Stomach smooth muscle (tissue), 2 donors: ENCODE data around the gene CELF2.

Experiments used
- H3K27ac ChIP-seq: one replicate; pipeline ENCODE4 v1.7.0; 2013; ENCODE audit warnings: mild to moderate bottlenecking, low read length, inconsistent platforms
- H3K27me3 ChIP-seq, 2 donors: one replicate each; pipeline ENCODE4 v1.7.0; 2013; ENCODE audit warnings: low read length in 2 of 2; ENCODE audit not compliant: insufficient read depth in 2 of 2, control insufficient read depth in 1 of 2
- H3K36me3 ChIP-seq, 2 donors: one replicate each; pipeline ENCODE4 v1.7.0; 2013; ENCODE audit warnings: low read length in 2 of 2; ENCODE audit not compliant: control insufficient read depth in 2 of 2, insufficient read depth in 2 of 2
- H3K4me1 ChIP-seq: one replicate; pipeline ENCODE4 v1.7.0; 2013; ENCODE audit warnings: low read length; ENCODE audit not compliant: control insufficient read depth, insufficient read depth
- H3K4me3 ChIP-seq, 2 donors: one replicate each; pipeline ENCODE4 v1.7.0; 2013; ENCODE audit warnings: low read length in 2 of 2
- H3K9ac ChIP-seq, 2 donors: one replicate each; pipeline ENCODE4 v1.7.0; 2013; ENCODE audit warnings: low read length in 2 of 2, mild to moderate bottlenecking in 1 of 2
- H3K9me3 ChIP-seq, 2 donors: one replicate each; pipeline ENCODE4 v1.7.0; 2013; ENCODE audit warnings: low read length in 2 of 2; ENCODE audit not compliant: control insufficient read depth in 2 of 2
- donor health status: healthy.
- donor health status: Pancreatic carcinoma.

The CELF2 gene

GRCh38 chr10:11204351-11204942 lies 186.8 kb downstream of the CELF2 start:
- peak overlapping the region in 1 of 2 donors; percentile 15 for H3K4me3 ChIP-seq

DNA sequence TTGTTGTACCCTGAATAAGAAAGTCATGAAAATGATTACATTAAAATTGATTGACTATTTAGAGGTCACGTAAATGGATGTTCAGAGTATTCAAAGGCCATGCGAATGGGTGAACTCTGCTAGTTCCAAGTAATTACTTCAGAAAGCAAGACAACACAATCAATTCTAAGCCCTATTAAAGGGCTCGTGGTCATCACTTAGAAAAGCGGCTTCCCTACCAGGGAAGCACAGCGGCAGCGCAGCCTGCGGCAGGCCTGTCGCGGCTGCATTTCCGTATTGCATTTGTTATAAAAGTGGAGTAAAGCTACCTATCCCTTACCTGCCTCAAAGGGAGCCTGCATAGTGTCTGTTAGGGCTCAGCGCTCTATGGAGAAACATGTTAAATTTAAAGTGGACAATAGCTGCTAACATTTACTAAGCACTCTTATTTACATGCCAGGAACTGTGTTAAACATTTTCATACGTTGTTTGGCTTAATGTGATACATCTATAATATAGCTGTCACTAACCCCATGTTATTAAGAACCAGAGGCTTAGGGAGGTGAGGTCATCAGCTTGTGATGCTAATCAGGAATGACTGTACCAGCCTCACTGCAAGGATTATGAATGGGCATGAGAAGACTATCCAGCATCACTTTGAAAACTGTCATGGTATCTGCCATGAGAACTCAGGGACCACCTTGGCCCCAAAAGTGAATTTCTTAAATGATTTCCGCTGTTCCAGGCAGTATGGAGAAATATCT lies 187.5 kb downstream of the CELF2 start:
- Histone ChIP-seq H3K4me3 (no peak overlapping the region), H3K27ac (no peak overlapping the region), H3K9me3 (no peaks in the 10 kb centered on the region), H3K4me1 (peaks cover 19% of the 10 kb centered on the region), H3K27me3 (no peaks in the 10 kb centered on the region), H3K9ac (no peak overlapping the region), H3K36me3 (peaks cover 2 to 7% of the 10 kb centered on the region in 2 donors)

More at GRCh38 chr10:11204351-11204942, 186.8 kb downstream of the CELF2 start:
- peaks cover 2 to 7% of the 10 kb centered on the region in 2 donors for H3K36me3 ChIP-seq
- H3K4me1 ChIP-seq, result peaks cover 14% of the 10 kb centered on the region
- no peak overlapping the region for H3K9ac ChIP-seq
- no peaks in the 10 kb centered on the region for H3K9me3 ChIP-seq
- H3K27ac ChIP-seq, result no peak overlapping the region
- H3K27me3 ChIP-seq, result no peaks in the 10 kb centered on the region

DNA sequence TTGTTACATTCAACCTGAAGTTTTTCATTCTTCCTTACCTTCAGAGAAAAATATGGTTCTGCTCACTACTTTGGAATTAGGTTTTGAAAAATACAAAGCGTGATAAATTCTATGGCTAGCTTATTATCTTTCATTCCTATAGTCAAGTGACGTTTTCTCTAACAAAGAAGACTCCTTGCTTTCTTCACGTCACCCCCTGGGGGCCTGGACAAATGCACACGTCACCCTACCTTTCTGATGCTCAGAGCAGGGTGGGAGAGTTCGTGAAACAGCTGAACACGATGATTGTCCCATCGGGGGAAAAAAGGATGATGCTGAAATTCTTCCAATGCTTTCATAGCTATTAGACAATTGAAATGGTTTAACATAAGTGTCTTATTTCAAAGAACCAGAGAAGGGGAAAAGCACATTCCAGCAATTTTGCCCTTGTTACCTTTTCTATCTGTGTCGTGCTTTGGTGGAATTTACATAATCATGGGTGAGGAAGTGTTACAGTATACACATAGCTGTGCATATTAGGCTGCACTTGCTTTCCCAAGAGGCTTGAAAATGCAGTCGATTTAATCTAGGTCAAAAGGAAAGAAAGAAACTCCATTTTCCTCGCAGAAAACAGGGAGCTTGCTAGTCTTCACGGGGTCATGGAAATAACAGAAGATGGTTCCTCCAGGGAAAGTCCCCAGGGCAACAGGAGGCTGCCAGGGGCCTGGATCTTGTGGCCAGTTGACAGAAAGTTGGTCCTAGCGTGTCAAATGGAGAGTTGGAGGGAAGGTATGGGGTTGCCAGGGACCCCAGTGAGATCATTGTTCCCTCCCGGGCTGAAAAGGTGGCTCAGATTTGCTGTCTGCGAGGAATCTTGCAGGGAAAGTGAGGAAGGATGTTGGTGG lies 189.2 kb downstream of the CELF2 start:
- H3K4me1 ChIP-seq, result peaks cover 25% of the 10 kb centered on the region
- no peak overlapping the region for H3K9ac ChIP-seq
- H3K36me3 ChIP-seq, result peaks cover 0 to 2% of the 10 kb centered on the region in 2 donors
- H3K9me3 ChIP-seq, result no peaks in the 10 kb centered on the region
- no peak overlapping the region for H3K4me3 ChIP-seq
- no peak overlapping the region for H3K27ac ChIP-seq
- no peaks in the 10 kb centered on the region for H3K27me3 ChIP-seq

- H3K36me3 ChIP-seq, result peaks cover 0 to 2% of the 10 kb centered on the region in 2 donors
- no peak overlapping the region for H3K9ac ChIP-seq
- no peak overlapping the region for H3K4me3 ChIP-seq
- H3K27me3 ChIP-seq, result no peaks in the 10 kb centered on the region
- no peak overlapping the region for H3K27ac ChIP-seq
- H3K9me3 ChIP-seq, result no peaks in the 10 kb centered on the region
- peaks cover 27% of the 10 kb centered on the region for H3K4me1 ChIP-seq
Measured at GRCh38 chr10:11207560-11207844, 189.8 kb downstream of the CELF2 start.

DNA sequence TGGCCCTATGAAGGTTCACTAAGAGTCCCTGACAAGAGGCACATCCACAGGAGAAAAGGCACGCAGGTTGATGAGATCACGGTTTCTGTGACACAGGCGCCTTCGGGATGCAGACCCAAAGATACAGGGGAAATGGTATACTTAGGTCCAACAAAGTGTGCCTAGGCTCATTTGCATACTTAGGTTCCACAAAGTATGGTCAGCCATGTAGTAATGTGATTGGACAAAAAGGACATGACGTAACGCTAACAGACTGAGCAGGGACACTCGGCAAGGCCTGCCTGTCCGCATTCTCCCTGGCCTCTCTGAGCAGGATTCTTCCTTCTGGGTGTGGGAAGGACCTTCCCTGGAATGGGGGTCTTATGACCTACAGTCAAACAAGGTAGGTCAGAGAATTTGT lies 190.6 kb downstream of the CELF2 start:
- no peaks in the 10 kb centered on the region for H3K27me3 ChIP-seq
- no peak overlapping the region for H3K9ac ChIP-seq
- H3K9me3 ChIP-seq, result no peaks in the 10 kb centered on the region
- H3K4me1 ChIP-seq, result peaks cover 30% of the 10 kb centered on the region
- no peak overlapping the region for H3K4me3 ChIP-seq
- no peak overlapping the region for H3K27ac ChIP-seq
- peaks cover 0 to 2% of the 10 kb centered on the region in 2 donors for H3K36me3 ChIP-seq

GRCh38 chr10:11208908-11209829 lies 191.5 kb downstream of the CELF2 start:
- Histone ChIP-seq H3K36me3 (peaks cover 0 to 2% of the 10 kb centered on the region in 2 donors), H3K4me3 (no peak overlapping the region), H3K27me3 (no peaks in the 10 kb centered on the region), H3K9me3 (no peaks in the 10 kb centered on the region), H3K27ac (no peak overlapping the region), H3K4me1 (peaks cover 30% of the 10 kb centered on the region), H3K9ac (no peak overlapping the region)

DNA sequence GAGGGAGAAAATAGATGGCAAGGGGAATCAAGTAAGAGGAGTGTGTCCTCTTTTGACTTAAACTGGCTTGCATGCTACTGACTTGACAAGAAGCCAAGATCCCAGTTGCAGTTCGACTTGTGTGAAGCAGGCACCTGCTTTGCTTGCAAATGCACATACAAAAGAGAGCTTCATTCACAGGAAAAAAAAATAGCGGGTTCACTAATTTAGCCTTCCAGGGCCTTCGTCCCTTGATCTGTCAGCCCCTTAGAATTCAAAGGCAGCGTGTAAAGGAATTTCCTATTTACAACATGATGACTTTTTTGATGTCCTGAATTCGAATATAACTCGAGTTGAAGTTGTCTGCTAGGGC lies 192.1 kb downstream of the CELF2 start:
- Histone ChIP-seq H3K4me1 (peaks cover 26% of the 10 kb centered on the region), H3K27ac (no peak overlapping the region), H3K4me3 (no peak overlapping the region), H3K9ac (no peak overlapping the region), H3K36me3 (no peaks in the 10 kb centered on the region), H3K27me3 (no peaks in the 10 kb centered on the region), H3K9me3 (no peaks in the 10 kb centered on the region)

DNA sequence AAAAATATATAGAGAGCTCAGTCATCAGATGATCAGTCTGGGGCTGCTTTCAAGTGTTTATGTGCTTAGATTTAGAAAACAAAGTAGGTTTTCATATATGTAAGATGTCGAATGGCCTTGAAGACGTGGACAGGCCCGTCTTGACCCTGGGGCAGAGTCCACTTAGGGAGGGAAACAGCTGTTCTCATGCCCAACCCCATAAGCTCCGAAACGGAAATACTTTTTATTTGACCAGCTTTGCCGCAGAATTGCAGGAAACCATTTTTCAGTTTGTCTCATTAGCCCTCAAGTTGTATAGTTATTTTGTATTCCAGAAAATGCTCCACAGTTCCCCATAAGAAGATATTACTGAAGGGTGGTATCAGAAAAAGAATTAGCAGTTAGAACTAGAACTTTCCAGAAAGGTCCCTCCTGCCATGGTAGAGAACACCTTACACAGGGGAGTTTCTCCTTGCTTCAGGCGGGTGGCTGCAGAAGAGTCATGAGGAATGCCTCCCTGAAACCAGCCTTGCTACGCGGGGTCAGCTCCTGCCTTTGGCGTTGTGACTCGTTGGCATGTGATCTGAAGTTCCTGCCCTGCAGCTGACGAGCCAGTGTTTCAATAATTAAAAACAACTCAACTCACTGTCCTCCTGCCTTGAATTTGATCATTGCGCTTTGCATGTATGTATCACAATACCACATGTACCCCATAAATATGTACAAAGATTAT lies 192.7 kb downstream of the CELF2 start:
- Histone ChIP-seq H3K9ac (no peak overlapping the region), H3K27ac (no peak overlapping the region), H3K9me3 (no peaks in the 10 kb centered on the region), H3K4me1 (peaks cover 26% of the 10 kb centered on the region), H3K4me3 (no peak overlapping the region), H3K36me3 (no peaks in the 10 kb centered on the region), H3K27me3 (no peaks in the 10 kb centered on the region)

GRCh38 chr10:11212288-11213085 lies 194.8 kb downstream of the CELF2 start:
- Histone ChIP-seq H3K36me3 (no peaks in the 10 kb centered on the region), H3K27ac (no peak overlapping the region), H3K9ac (no peak overlapping the region), H3K4me1 (peaks cover 26% of the 10 kb centered on the region), H3K9me3 (no peaks in the 10 kb centered on the region), H3K4me3 (no peak overlapping the region), H3K27me3 (no peaks in the 10 kb centered on the region)
